ACC112 (cell line): Measurements from ENCODE around the gene ENAH.

ENCODE experiments used
- H2AFZ ChIP-seq: fragments of 200-600 bp; sonication (generic); one replicate; pipeline ENCODE4 v1.6.0; 2017; ENCODE audit warnings: antibody characterized with exemption, low read length; ENCODE audit not compliant: unreplicated experiment
- H3K27ac ChIP-seq: fragments of 200-600 bp; sonication (generic); 2 replicates; pipeline ENCODE4 v1.5.1; 2014; ENCODE audit warnings: low read depth, mild to moderate bottlenecking, antibody characterized with exemption, low read length, moderate library complexity
- H3K27me3 ChIP-seq: fragments of 200-600 bp; sonication (generic); 2 replicates; pipeline ENCODE4 v1.6.1; 2014; ENCODE audit warnings: mild to moderate bottlenecking, antibody characterized with exemption, low read length, moderate library complexity, mixed read lengths; ENCODE audit not compliant: insufficient read depth
- H3K36me3 ChIP-seq: fragments of 200-600 bp; sonication (generic); 2 replicates; pipeline ENCODE4 v1.6.1; 2016; ENCODE audit warnings: mild to moderate bottlenecking, antibody characterized with exemption, low read length, moderate library complexity, mixed read lengths; ENCODE audit not compliant: insufficient read depth
- H3K4me1 ChIP-seq: fragments of 200-600 bp; sonication (generic); one replicate; pipeline ENCODE4 v1.6.1; 2016; ENCODE audit warnings: low read length, mixed read lengths; ENCODE audit not compliant: insufficient read depth, unreplicated experiment, control insufficient read depth
- H3K4me3 ChIP-seq: fragments of 200-600 bp; sonication (generic); 2 replicates; pipeline ENCODE4 v1.5.1; 2014; ENCODE audit warnings: mild to moderate bottlenecking, low read depth, low read length
- H3K79me2 ChIP-seq: fragments of 200-600 bp; sonication (generic); one replicate; pipeline ENCODE4 v1.6.0; 2016; ENCODE audit warnings: low read length; ENCODE audit not compliant: control insufficient read depth, unreplicated experiment, insufficient read depth

ENAH gene

GRCh38 chr1:225451840-225452515 lies 200.9 kb downstream of the ENAH start:
- Histone ChIP-seq H3K4me3 (no peak overlapping the region), H2AFZ (no peak overlapping the region), H3K36me3 (no peaks in the 10 kb centered on the region), H3K27ac (no peak overlapping the region), H3K27me3 (0 out of 2 replicates have a peak, but pooled peaks cover 4% of the 10 kb centered on the region), H3K79me2 (no peaks in the 10 kb centered on the region), H3K4me1 (peaks cover 28% of the 10 kb centered on the region)

- Histone ChIP-seq H2AFZ (no peak overlapping the region), H3K4me3 (no peak overlapping the region), H3K36me3 (no peaks in the 10 kb centered on the region), H3K27ac (no peak overlapping the region), H3K27me3 (0 out of 2 replicates have a peak, but pooled peaks cover 4% of the 10 kb centered on the region), H3K4me1 (peaks cover 28% of the 10 kb centered on the region), H3K79me2 (no peaks in the 10 kb centered on the region)
These were observed 201.6 kb downstream of the ENAH start for GRCh38 chr1:225451340-225451739.

- H3K4me1 ChIP-seq, result peaks cover 33% of the 10 kb centered on the region
- no peak overlapping the region for H3K4me3 ChIP-seq
- no peak overlapping the region for H3K27ac ChIP-seq
- 0 out of 2 replicates have a peak, but pooled peaks cover 4% of the 10 kb centered on the region for H3K27me3 ChIP-seq
- H3K79me2 ChIP-seq, result no peaks in the 10 kb centered on the region
- H3K36me3 ChIP-seq, result no peaks in the 10 kb centered on the region
- H2AFZ ChIP-seq, result no peak overlapping the region
These were observed 202.3 kb downstream of the ENAH start for GRCh38 chr1:225450491-225451191.

GRCh38 chr1:225449774-225450173 lies 203.1 kb downstream of the ENAH start:
- Histone ChIP-seq H3K27ac (no peak overlapping the region), H3K4me1 (peaks cover 34% of the 10 kb centered on the region), H3K36me3 (no peaks in the 10 kb centered on the region), H3K27me3 (0 out of 2 replicates have a peak, but pooled peaks cover 4% of the 10 kb centered on the region), H3K79me2 (no peaks in the 10 kb centered on the region), H3K4me3 (no peak overlapping the region), H2AFZ (no peak overlapping the region)

- Histone ChIP-seq H3K79me2 (no peaks in the 10 kb centered on the region), H3K4me1 (peaks cover 28% of the 10 kb centered on the region), H3K4me3 (no peak overlapping the region), H3K27me3 (0 out of 2 replicates have a peak, but pooled peaks cover 4% of the 10 kb centered on the region), H3K27ac (no peak overlapping the region), H3K36me3 (no peaks in the 10 kb centered on the region), H2AFZ (no peak overlapping the region)
These were observed 203.7 kb downstream of the ENAH start for GRCh38 chr1:225449261-225449660.

- Histone ChIP-seq H2AFZ (no peak overlapping the region), H3K4me1 (peaks cover 24% of the 10 kb centered on the region), H3K4me3 (no peak overlapping the region), H3K27me3 (0 out of 2 replicates have a peak, but pooled peaks cover 4% of the 10 kb centered on the region), H3K27ac (no peak overlapping the region), H3K79me2 (no peaks in the 10 kb centered on the region), H3K36me3 (no peaks in the 10 kb centered on the region)
These were observed 204.6 kb downstream of the ENAH start for GRCh38 chr1:225448146-225448805.

- no peak overlapping the region for H3K27ac ChIP-seq
- no peaks in the 10 kb centered on the region for H3K36me3 ChIP-seq
- peaks cover 25% of the 10 kb centered on the region for H3K4me1 ChIP-seq
- H3K4me3 ChIP-seq, result no peak overlapping the region
- H3K79me2 ChIP-seq, result no peaks in the 10 kb centered on the region
- no peak overlapping the region for H2AFZ ChIP-seq
- H3K27me3 ChIP-seq, result 0 out of 2 replicates have a peak, but pooled peaks cover 4% of the 10 kb centered on the region
These were observed 205.3 kb downstream of the ENAH start for GRCh38 chr1:225447650-225448089.

GRCh38 chr1:225446981-225447615 lies 205.8 kb downstream of the ENAH start:
- Histone ChIP-seq H3K27ac (no peak overlapping the region), H3K4me3 (no peak overlapping the region), H3K36me3 (no peaks in the 10 kb centered on the region), H3K79me2 (no peaks in the 10 kb centered on the region), H3K27me3 (0 out of 2 replicates have a peak, but pooled peaks cover 4% of the 10 kb centered on the region), H2AFZ (no peak overlapping the region), H3K4me1 (peaks cover 25% of the 10 kb centered on the region)

GRCh38 chr1:225446595-225446960 lies 206.3 kb downstream of the ENAH start:
- Histone ChIP-seq H3K4me3 (no peak overlapping the region), H3K27me3 (0 out of 2 replicates have a peak, but pooled peaks cover 4% of the 10 kb centered on the region), H2AFZ (no peak overlapping the region), H3K79me2 (no peaks in the 10 kb centered on the region), H3K36me3 (no peaks in the 10 kb centered on the region), H3K4me1 (peaks cover 25% of the 10 kb centered on the region), H3K27ac (no peak overlapping the region)
